OCI-LY7 (cell line): ENCODE data around the gene KREMEN1. TPM values are rescaled to one million over a fixed set of nuclear protein-coding genes. Genes with fewer than 3 reads are reported as not detected.

Source experiments
- BruUV-seq: library from RNA; stranded (reverse); fragments of 400-500 nt; replicated peaks from 2 replicates; lab custom pipeline; 2021; lab: Mats Ljungman, UMichigan
- CTCF ChIA-PET: fragments of 300-600 bp; sonication (Branson Sonifier 250); formaldehyde crosslinking; loops from one replicate; lab custom pipeline; 2022; ENCODE audit warnings: antibody characterized with exemption; ENCODE audit not compliant: unreplicated experiment; lab: Charles Lee
- POLR2A ChIA-PET: fragments of 300-600 bp; sonication (Branson Sonifier 250); formaldehyde crosslinking; loops from one replicate; lab custom pipeline; 2022; ENCODE audit warnings: antibody characterized with exemption; lab: Charles Lee
- DNase-seq: peaks from one replicate; pipeline ENCODE4 v3.0.0-alpha.2; 2015; ENCODE audit warnings: low spot score
- H2AFZ ChIP-seq: fragments of 200-600 bp; sonication (generic), shearing (Covaris generic); 2 replicates; pipeline ENCODE4 v1.6.1; 2014; ENCODE audit warnings: mild to moderate bottlenecking, antibody characterized with exemption, low read length, moderate library complexity
- H3K27ac ChIP-seq: fragments of 200-600 bp; sonication (generic); 2 replicates; pipeline ENCODE4 v1.5.1; 2014; ENCODE audit warnings: mixed run types, low read depth, mild to moderate bottlenecking, moderate library complexity, low read length, inconsistent platforms; ENCODE audit not compliant: poor library complexity, severe bottlenecking
- H3K36me3 ChIP-seq: fragments of 200-600 bp; sonication (generic); 2 replicates; pipeline ENCODE4 v1.6.1; 2014; ENCODE audit warnings: mild to moderate bottlenecking, antibody characterized with exemption, low read length, moderate library complexity, mixed read lengths; ENCODE audit not compliant: insufficient read depth
- H3K4me1 ChIP-seq: fragments of 200-600 bp; sonication (generic); 2 replicates; pipeline ENCODE4 v1.5.1; 2014; ENCODE audit warnings: mild to moderate bottlenecking, low read length; ENCODE audit not compliant: insufficient read depth, poor library complexity, severe bottlenecking
- H3K4me2 ChIP-seq: fragments of 200-600 bp; sonication (generic); 2 replicates; pipeline ENCODE4 v1.6.1; 2014; ENCODE audit warnings: mild to moderate bottlenecking, low read length
- H3K4me3 ChIP-seq: fragments of 200-600 bp; sonication (generic); 2 replicates; pipeline ENCODE4 v1.5.1; 2014; ENCODE audit warnings: mild to moderate bottlenecking, low read depth, low read length; ENCODE audit not compliant: poor library complexity, severe bottlenecking
- H3K79me2 ChIP-seq: fragments of 200-600 bp; sonication (generic); 2 replicates; pipeline ENCODE4 v1.6.1; 2016; ENCODE audit warnings: low read depth, mild to moderate bottlenecking, low read length, moderate library complexity, mixed read lengths; ENCODE audit not compliant: insufficient read depth
- H3K9me2 ChIP-seq: fragments of 200-600 bp; sonication (generic); 2 replicates; pipeline ENCODE4 v1.6.1; 2016; ENCODE audit warnings: mild to moderate bottlenecking, low read length, mixed read lengths; ENCODE audit not compliant: insufficient read depth
- H3K9me3 ChIP-seq: fragments of 200-600 bp; sonication (generic); 2 replicates; pipeline ENCODE4 v1.6.1; 2014; ENCODE audit warnings: mild to moderate bottlenecking, mixed run types, low read length, mixed read lengths
- H4K20me1 ChIP-seq: fragments of 200-600 bp; sonication (generic); 2 replicates; pipeline ENCODE4 v1.6.1; 2014; ENCODE audit warnings: mild to moderate bottlenecking, antibody characterized with exemption, low read length, moderate library complexity, mixed read lengths; ENCODE audit not compliant: insufficient read depth
- CTCF ChIP-seq: fragments of 200-600 bp; sonication (generic); conservative IDR thresholded peaks from 2 replicates; pipeline ENCODE4 v1.5.1; 2014; ENCODE audit warnings: mild to moderate bottlenecking, antibody characterized with exemption, low read length, moderate library complexity, mixed read lengths
- EZH2phosphoT487 ChIP-seq: fragments of 200-600 bp; sonication (generic); IDR thresholded peaks from 2 replicates; pipeline ENCODE4 v1.6.1; 2018; ENCODE audit warnings: low read depth, borderline replicate concordance, mild to moderate bottlenecking, mixed run types, antibody characterized with exemption, low read length, moderate library complexity, mixed read lengths
- intact Hi-C: fragments of 100-400 bp; cut with micrococcal nuclease; formaldehyde crosslinking; loops from one replicate; pipeline ENCODE4 v1.10.0; 2022; ENCODE audit not compliant: unreplicated experiment
- total RNA-seq, 2 experiments: library from RNA; depleted of rRNA in 1 of 2; stranded (reverse); fragments of >200 nt in 1 of 2; shearing (Covaris generic) in 1 of 2; gene quantifications; 2 replicates each; pipeline ENCODE4 v1.2.3, GENCODE V29; 2014 to 2022

KREMEN1 gene
- total RNA-seq, 2 experiments from 2014 or later = not detected

- no peak overlapping the region for H3K4me3 ChIP-seq
- no peak for DNase-seq
- intact Hi-C loops = no loop called here
- no TSS peak for BruUV-seq
- H3K9me2 ChIP-seq = no peaks in the 10 kb centered on the region
- H3K9me3 ChIP-seq = no peaks in the 10 kb centered on the region
- TF ChIP-seq CTCF = no peak
- TF ChIP-seq EZH2phosphoT487 = no peak
- H3K36me3 ChIP-seq = no peaks in the 10 kb centered on the region
- ChIA-PET CTCF (no interaction called here), POLR2A (no interaction called here)
- H3K4me2 ChIP-seq = no peak overlapping the region
- no peaks in the 10 kb centered on the region for H3K4me1 ChIP-seq
- no peak overlapping the region for H3K27ac ChIP-seq
- H3K79me2 ChIP-seq = no peaks in the 10 kb centered on the region
- H2AFZ ChIP-seq = no peak overlapping the region
- no peaks in the 10 kb centered on the region for H4K20me1 ChIP-seq
Observed at GRCh38 chr22:29128891-29129807, 56.3 kb downstream of the KREMEN1 start.

- Histone ChIP-seq H3K9me2 (no peaks in the 10 kb centered on the region), H3K4me3 (no peak overlapping the region), H4K20me1 (no peaks in the 10 kb centered on the region), H3K36me3 (no peaks in the 10 kb centered on the region), H3K4me1 (no peaks in the 10 kb centered on the region), H2AFZ (no peak overlapping the region), H3K4me2 (no peak overlapping the region), H3K9me3 (no peaks in the 10 kb centered on the region), H3K79me2 (no peaks in the 10 kb centered on the region), H3K27ac (no peak overlapping the region)
- TF ChIP-seq EZH2phosphoT487 (no peak), CTCF (no peak)
- POLR2A ChIA-PET = no interaction called here
- CTCF ChIA-PET = no interaction called here
- BruUV-seq = no TSS peak
- intact Hi-C loops = no loop called here
- no peak for DNase-seq
Observed at GRCh38 chr22:29129808-29130140, 56.9 kb downstream of the KREMEN1 start.

DNA sequence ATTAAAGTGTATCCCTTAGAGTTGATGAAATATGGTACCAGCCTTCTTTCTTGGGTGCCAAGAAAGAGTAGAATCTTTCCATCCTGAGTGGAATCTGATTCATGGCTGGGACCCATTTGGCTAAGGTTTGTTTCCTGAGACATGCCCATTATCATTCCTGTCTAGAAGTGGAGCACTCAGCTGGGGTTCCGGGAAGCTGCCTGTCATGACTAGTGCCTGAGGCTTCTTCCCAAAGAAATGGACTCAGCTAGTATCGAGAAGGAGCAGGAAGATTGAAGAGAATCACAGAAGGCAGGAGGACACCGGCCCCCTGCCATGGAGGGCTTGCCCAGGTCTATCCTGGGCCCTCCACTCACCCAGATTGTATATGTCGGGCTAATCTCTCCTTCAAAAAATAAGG lies 57.6 kb downstream of the KREMEN1 start:
- intact Hi-C loops = no loop called here
- H3K4me1 ChIP-seq = no peaks in the 10 kb centered on the region
- no peak overlapping the region for H2AFZ ChIP-seq
- no peak overlapping the region for H3K4me2 ChIP-seq
- H3K79me2 ChIP-seq = no peaks in the 10 kb centered on the region
- no peak overlapping the region for H3K4me3 ChIP-seq
- H4K20me1 ChIP-seq = no peaks in the 10 kb centered on the region
- BruUV-seq = no TSS peak
- H3K27ac ChIP-seq = no peak overlapping the region
- no peaks in the 10 kb centered on the region for H3K9me3 ChIP-seq
- H3K36me3 ChIP-seq = no peaks in the 10 kb centered on the region
- no peak for TF ChIP-seq CTCF
- no peak for TF ChIP-seq EZH2phosphoT487
- no peak for DNase-seq
- H3K9me2 ChIP-seq = no peaks in the 10 kb centered on the region
- ChIA-PET POLR2A (interaction anchor here (0.7 kb wide), 1 partner anchor 719 kb away, joined by 3 read pairs; no protein-coding TSS in a partner anchor), CTCF (no interaction called here)
